CD4-positive, alpha-beta T cell treated with Interleukin-10 for 1 hour (primary cell): ENCODE measurements around the gene TCF3.
A peak's percentile ranks its signal among the peaks of the same experiment; 100 is the strongest.
"Not testable (repeated sequence)": the region's sequence is repeated elsewhere in the genome, so short reads cannot be mapped to it uniquely, and the experiment has no call there.

Experiments used
- DNase-seq: peaks from one replicate; pipeline ENCODE4 v3.0.0-alpha.2; 2020

Gene TCF3

DNA sequence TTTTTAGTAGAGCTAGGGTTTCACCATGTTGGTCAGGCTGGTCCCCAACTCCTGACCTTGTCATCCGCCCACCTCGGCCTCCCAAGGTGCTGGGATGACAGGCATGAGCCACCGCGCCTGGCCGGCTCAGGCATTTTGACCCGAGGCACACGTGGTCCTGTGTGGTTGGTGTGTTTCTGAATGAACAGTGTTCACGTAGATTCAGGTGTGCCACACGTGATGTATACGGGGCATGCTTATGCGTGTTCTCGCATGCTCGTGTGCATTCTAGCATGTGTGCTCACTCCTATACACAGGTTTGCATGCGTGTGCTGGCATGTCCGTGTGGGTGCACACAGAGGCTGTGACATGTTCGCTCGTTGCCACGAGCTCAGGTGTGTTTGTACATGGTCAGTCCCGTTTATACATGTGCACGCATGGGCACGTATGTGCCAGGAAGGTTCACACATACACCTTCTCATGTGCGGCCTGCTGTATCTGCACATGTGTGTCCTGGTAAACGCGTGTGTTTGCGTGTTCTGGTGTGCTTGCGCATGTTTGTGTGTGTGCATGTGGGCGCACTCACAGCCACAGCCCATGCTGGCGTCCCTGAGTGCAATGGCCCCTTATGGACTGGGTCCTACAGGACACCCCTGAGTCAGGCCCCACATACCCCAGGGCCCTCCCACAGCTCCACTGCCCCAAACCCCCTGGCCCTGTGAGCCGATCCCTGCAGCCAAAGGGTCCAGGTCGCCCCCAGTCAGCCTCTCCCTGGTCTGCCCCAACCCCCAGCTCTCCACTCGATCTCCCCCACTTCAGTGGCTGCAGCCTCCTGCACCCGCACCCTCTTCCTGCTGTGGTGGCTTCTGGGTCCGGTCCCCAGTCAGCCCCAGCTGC, 20.6 kb upstream of the TCF3 start:
- DNase-seq = no peak

- peak; percentile 56 for DNase-seq
Observed at GRCh38 chr19:1672038-1672768, 19.8 kb upstream of the TCF3 start.

GRCh38 chr19:1671716-1672037, 19.3 kb upstream of the TCF3 start:
- no peak for DNase-seq

DNA sequence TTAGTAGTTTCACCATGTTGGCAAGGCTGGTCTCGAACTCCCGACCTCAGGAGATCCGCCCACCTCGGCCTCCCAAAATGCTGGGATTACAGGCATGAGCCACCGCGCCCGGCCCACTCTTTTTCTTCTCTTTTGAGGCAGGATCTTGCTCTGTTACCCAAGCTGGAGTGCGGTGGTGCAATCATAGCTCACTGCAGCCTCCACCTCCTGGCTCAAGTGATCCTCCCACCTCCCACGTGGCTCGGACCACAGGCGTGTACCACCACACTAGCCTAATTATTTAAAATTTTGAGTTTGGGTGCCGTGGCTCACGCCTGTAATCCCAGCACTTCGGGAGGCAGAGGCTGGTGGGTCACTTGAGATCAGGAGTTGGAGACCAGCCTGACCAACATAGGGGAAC, 18.3 kb upstream of the TCF3 start:
- not testable (repeated sequence) for DNase-seq

GRCh38 chr19:1668486-1669270, 16.3 kb upstream of the TCF3 start:
- peak; percentile 28 for DNase-seq

DNA sequence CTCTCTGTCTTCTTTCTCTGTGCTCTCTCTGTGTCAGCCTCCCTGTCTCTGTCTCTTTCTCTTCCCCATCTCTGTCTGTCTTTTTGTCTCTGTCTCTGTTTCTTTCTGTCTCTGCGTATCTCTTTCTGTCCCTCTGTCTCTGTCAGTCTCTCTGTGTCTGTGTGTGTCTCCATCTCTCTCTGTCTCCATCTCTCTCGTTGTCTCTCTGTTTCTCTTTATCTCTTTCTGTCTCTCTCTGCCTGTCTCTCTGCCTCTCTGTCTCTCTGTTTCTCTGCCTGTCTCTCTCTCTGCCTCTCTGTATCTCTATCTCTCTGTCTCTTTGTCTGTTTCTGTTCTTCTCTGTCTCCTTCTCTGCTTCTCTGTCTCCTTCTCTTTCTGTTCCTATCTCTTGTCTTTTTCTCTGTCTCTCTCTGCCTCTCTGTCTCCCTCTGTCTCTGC, 15.7 kb upstream of the TCF3 start:
- DNase-seq = no peak

DNA sequence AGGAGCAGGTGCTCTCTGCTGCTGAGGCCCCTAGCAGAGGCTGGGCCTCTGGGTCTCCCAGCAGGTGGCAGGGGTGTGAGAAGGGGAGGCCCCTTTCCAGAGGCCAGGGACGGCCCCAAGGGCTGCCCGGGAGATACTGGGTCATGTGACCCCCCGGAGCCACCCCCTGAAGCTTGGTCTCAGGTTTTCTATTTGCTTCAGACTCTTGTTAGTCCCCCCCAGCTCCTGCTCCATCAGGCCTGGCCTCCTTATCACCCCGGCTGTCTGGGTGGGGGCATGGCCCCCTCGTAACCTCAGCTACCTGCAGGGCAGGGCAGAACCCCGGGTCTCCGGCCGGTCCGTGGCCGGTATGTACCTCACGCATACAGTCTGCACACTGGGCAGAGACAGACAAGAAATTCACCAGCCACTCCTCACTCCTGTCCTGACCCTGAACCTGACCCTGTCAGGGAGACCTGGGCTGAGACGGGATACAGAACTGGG, 13.2 kb upstream of the TCF3 start:
- DNase-seq = no peak

- no peak for DNase-seq
Observed at GRCh38 chr19:1663852-1664251, 11.4 kb upstream of the TCF3 start.

DNA sequence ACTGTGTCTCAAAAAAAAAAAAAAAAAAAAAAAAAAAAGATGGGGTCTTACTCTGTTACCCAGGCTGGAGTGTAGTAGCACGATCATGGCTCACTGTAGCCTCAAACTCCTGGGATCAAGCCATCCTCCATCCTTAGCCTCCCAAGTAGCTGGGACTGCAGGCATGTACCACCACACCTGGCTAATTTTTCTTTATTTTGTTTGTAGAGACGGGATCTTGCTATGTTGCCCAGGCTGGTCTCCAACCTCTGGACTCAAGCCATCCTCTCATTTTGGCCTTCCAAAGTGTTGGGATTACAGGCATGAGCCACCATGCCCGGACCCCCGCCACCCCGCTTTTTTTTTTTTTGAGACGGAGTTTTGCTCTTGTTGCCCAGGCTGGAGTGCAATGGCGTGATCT, 10.8 kb upstream of the TCF3 start:
- DNase-seq = not testable (repeated sequence)

DNA sequence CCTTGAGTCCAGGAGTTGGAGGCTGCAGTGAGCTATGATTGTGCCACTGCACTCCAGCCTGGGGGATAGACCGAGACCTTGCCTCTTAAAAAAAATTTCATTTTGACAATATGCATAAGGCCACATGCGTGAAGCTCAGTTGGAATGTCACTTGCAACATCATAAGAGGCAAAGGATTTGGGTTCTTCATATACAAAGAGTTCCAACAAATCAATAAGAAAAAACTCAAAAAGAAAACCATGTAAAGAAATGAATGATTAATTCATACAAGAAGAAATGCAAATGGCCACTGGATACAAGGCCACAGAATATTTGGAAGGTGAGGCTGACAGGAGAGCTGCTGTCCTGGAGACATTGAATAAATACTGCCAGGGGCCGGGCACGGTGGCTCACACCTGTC, 9.6 kb upstream of the TCF3 start:
- DNase-seq = no peak

DNA sequence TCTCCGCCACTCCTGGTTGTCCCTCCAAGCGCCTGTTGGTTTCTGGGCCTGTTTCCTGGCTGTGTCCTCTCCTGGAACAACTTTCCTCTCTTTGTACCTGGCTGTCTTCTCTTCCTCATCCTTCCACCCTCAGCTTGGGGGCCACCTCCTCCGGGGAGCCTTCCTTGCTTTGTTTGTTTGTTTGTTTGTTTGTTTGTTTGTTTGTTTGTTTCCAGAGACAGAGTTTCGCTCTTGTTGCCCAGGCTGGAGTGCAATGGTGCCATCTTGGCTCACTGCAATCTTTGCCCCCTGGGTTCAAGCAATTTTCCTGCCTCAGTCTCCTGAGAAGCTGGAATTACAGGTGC, 6.6 kb upstream of the TCF3 start:
- DNase-seq = no peak

GRCh38 chr19:1658150-1659083, 6.0 kb upstream of the TCF3 start:
- no peak for DNase-seq

DNA sequence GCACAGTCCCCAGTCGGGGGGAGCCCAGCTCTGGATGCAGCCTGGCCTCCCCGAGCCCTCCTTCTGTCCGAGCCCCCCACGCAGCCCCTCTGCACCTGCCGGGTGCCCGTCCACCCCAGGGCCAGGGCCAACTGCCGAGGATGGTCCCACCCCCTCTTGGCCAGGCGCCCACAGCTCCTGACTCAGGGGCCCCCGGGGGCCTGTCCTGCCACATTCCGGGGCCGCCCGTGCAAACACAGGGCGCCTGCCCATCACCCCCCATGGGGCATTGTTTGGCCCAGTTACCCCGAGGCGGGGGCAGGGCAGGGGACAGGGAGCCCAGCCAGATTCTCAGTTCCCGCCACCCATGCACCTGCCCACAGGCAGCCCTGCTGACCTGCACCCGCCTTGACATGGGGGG, 5.3 kb upstream of the TCF3 start:
- no peak for DNase-seq

- DNase-seq = no peak
Observed at GRCh38 chr19:1656988-1657536, 4.6 kb upstream of the TCF3 start.

GRCh38 chr19:1655987-1656608, 3.7 kb upstream of the TCF3 start:
- DNase-seq = no peak

- DNase-seq = no peak
Observed at GRCh38 chr19:1655131-1655981, 2.9 kb upstream of the TCF3 start.

GRCh38 chr19:1654178-1654792, 1.9 kb upstream of the TCF3 start:
- DNase-seq = no peak

DNA sequence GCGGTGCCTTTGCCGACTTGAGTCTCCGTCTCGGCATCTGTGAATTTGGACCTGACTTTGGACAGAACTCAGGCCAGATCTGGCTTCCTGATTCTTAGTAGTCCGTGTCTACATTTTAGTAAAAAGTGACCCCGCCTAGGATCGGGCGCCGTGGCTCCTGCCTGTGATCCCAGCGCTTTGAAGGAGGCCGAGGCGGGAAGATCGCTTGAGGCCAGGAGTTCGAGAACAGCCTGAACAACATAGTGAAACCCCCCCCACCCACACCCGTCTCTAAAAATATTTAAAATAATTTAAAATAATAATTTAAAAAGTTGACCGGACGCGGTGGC, 849 bp upstream of the TCF3 start:
- no peak for DNase-seq

DNA sequence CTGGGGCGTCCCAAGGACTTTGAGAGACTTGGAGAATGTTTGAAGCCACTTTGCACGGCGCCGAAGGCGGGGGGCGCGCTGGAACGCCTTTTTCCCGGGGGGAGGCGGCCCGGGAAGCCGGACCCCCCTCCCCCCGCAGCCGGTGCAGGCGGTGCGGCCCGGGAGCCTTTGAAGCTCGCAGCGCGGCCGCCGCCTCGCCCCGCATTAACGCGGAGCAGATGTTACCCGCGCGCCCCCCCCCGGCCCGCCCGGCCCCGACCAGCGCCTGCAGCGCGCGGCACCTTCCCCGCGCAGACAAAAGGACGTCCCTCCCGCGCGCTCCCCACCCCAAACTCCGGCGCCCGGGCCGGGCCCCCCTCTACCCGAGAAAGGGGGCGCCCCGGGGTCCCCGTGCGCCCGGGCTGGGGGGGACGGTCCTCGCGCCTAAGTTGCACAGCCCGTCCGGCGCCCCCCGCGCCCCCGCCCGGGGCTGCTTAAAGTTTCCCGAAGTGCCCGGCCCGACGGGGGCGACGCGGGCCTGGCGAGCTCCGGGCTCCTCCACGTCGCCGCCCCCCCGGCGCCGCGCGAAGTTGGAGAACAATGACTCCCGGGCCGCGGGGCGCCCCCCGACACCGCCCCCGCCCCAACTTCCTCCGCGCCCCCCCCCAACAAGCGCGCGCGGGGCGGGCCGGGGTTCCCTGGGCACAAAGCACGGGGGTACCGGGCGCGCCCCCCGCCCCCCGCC, 685 bp downstream of the TCF3 start:
- peak; percentile 46 for DNase-seq
